Measurements from ENCODE around the gene IDS.
A peak's percentile ranks its signal among the peaks of the same experiment; 100 is the strongest.
"Not testable (repeated sequence)": the region's sequence is repeated elsewhere in the genome, so short reads cannot be mapped to it uniquely, and the experiment has no call there.

The IDS gene

GRCh38 chrX:149504915-149505651 lies at the start of gene IDS:
IDS (minus strand) TSS chrX:149505306; CDS start chrX:149505137, 169 bp downstream.
- no peak for DNase-seq (ENCODE audit: low read depth)

DNA sequence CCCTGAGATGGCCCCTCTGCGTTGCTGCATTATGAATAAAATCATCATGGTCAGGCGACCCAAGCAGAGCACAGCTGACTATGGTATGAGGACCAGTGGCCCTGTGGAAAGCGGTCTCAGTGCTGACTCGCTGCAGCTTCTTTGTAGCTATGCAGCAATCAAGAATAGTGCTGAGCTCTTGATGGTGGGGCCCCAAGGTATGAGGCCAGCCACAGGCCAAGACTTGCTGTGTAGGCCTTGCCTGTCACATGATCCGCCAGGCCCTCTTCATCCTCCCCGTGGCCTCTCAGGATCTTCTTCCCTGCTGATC lies 46.8 kb upstream of the IDS start:
- not testable (repeated sequence) for DNase-seq (ENCODE audit: low read depth)

DNA sequence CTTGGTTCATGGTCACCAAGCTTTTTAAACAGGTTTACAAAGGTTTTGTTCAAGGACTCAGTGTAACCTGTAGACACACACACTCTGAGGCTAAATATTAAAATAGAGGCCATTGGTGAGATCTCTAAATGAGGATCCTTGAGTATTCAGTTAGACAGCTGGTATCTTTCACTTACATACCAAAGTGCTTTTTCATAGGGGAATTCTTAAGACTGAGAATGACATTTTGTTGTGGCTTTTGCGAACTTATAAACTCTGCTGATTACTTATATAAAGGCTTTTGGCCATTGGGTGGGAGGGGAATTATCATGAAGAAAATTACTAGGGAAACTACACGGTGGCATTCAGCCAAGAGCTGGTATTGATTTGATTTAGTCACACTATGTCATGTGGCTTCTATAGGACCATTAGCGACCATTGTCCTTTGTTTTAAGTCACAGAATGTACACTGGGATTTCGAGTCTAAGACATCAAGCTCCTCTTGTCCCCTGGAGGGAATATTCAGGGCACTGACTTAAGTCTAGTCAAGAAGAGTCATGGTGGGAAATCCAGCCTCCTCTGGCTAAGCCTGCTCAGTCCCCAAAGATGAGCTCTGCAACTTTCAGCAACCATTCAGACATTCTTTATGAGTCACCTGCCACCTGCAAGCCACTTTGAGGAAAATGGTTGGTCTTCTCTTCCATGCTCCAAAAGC lies 46.3 kb upstream of the IDS start:
- DNase-seq (ENCODE audit: low read depth) = not testable (repeated sequence)

- DNase-seq (ENCODE audit: low read depth) = not testable (repeated sequence)
Observed at GRCh38 chrX:149550454-149550853, 45.3 kb upstream of the IDS start.

DNA sequence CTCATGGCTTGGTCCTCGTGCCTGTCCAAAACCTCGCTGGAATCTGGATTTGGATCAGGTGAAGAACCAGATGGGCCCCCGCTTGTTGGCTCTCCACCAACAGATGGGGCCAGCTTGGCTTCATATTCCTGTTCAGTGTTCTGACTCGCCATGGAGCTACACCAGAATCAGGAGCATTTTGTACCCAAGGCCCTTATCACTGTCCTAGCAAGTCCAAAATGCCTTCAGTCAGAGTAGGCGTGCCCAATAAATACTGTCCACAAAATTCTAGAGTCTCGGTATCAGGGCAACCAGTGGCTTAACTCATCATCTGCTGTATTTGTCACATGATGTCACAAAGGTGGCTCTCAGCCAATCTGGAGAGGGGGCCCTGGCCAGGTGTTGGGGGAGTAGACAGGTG lies 44.6 kb upstream of the IDS start, which contains the start of gene HSFX3:
HSFX3 (minus strand) TSS at position 224 of the 400 bp plus-strand sequence; CDS start at position 152, 72 bp downstream.
- DNase-seq (ENCODE audit: low read depth) = not testable (repeated sequence)

DNA sequence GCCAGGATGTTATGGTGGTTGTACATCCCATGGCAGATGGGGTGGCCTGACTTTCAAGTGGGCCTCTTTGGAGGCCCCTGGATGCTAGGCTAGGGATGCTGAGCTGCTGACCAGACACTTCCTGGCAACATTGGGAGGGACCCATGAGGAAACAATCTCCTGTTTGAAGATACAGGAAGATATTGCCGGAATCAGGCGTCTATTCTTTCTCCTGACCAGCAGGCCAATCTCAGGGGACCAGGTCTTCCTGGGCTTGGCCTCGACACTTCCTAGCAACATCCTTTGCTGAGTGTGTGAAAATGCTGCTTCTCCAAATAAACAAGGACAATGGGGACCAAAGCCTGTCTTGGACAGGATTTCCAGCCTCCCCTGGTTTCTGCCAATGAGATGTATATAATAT lies 42.7 kb upstream of the IDS start:
- DNase-seq (ENCODE audit: low read depth) = not testable (repeated sequence)

DNA sequence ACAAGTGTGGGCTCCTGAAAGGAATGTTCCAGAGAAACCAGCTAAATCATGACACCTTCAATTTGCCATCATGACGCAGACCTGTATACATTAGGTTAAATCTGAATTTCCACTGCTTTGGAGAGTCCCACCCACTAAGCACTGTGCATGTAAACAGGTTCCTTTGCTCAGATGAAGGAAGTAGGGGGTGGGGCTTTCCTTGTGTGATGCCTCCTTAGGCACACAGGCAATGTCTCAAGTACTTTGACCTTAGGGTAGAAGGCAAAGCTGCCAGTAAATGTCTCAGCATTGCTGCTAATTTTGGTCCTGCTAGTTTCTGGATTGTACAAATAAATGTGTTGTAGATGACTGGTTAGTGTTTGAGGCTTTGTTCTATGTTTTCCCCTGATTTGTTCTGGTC lies 41.9 kb upstream of the IDS start:
- not testable (repeated sequence) for DNase-seq (ENCODE audit: low read depth)

- not testable (repeated sequence) for DNase-seq (ENCODE audit: low read depth)
Observed at GRCh38 chrX:149545545-149546543, 40.7 kb upstream of the IDS start.

- no peak for DNase-seq (ENCODE audit: low read depth)
Observed at GRCh38 chrX:149541521-149542047, 36.5 kb upstream of the IDS start.

DNA sequence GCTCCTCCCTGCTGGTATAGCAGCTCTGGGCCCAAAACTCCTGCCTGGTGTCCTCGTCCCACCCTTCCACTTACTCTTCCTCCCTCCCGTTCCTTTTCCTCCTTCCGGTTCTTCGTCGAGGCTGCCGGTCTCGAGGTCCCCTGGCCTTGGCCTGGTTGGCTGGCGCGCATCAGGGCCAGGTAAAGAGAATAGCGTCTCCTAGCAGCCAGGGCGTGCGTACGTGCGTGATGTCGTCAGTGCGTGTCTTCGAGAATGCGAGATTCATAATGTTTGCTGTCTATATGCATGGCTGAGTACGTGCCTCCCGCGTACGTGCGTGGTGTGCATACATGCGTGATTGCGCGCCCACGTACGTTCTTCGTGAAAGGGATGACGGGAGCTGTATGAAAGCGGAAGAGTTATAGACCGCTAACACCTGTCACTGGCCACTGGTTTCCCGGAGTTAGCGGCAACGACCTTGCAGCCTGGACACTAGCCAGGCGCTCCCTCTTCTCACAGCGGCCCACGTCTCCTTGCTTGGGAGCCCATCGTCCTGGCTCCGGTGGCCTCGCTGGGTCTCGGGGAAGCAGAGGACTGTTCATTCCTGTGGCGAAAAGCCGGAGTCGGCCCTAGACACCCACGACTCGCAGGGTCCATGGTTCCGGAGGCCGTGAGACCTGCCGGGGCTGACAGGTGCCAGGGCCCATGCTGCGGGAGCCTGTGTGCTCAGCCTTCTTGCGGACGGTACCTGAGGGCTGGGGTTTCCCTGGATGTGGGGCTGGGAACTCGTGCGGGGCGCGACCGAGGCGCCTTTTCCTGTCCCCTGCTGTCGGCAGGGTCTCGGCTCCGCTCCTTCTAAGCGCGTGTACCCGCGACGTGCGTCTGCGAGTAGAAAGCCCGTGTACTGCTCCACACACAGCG lies 35.8 kb upstream of the IDS start, which contains the start of gene EOLA1:
EOLA1 (plus strand) TSS at position 392 of the 900 bp plus-strand sequence. CDS start 4,619 bp downstream, outside the sequence.
- peak; percentile 79 for DNase-seq (ENCODE audit: low read depth)

DNA sequence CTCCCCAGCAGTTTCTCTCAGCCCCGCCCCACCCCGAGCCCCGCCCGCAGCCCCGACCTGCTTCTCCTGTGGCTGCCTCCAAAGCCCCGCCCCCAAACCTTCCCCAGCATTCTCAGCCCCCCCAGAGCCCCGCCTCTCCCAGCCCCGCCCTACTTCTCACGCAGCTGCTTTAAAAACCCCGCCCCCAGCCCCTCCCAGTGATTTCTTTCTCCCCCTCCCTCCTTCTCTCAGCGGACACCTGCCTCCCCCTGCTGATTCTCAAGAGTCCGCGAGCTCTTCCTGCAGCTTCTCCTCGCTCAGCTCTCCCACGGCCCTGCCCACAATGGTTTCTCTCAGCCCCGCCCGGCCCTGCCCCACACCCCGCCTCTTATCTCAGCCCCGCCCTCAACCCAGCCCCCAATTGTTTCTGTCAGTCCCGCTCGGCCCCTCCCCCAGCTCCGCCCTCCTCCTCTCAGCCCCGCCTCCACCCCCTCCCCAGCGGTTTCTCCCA lies 35.1 kb upstream of the IDS start:
- no peak for DNase-seq (ENCODE audit: low read depth)

- DNase-seq (ENCODE audit: low read depth) = peak; percentile 61
Observed at GRCh38 chrX:149539283-149540130, 34.4 kb upstream of the IDS start.

- DNase-seq (ENCODE audit: low read depth) = not testable (repeated sequence)
Observed at GRCh38 chrX:149537474-149537873, 32.4 kb upstream of the IDS start.

DNA sequence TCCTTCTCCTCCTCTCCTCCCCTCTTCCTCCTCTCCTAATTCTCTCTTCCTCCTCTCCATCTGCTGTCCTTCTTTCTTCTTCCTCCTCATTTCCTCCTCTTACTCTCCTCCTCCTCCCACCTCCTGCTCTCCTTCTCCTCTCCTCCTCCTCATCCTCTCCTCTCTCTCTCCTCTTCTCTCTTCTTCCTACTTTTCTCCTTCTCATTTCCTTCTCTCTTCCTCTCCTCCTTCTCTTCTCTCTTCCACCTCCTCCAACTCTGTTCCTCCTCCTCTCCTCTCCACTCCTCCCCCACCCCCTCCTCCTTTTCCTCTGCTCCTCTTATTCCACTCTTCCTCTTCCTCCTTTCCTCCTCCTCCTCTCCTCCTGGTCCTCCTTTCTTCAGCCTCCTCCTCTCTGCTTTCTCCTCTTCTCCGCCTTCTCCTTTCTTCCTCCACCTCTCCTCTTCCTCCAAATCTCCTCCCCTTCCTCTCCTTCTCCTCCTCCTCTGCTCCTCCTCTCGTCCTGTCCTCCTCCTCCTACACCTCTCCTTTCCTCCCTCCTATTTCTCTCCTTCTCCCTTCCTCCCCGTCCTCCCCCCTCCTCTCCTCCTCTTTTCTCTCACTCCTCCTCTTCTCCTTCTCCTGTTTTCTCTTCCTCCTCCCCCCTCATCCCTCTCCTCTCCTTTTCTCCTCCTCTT lies 30.0 kb upstream of the IDS start:
- DNase-seq (ENCODE audit: low read depth) = not testable (repeated sequence)

DNA sequence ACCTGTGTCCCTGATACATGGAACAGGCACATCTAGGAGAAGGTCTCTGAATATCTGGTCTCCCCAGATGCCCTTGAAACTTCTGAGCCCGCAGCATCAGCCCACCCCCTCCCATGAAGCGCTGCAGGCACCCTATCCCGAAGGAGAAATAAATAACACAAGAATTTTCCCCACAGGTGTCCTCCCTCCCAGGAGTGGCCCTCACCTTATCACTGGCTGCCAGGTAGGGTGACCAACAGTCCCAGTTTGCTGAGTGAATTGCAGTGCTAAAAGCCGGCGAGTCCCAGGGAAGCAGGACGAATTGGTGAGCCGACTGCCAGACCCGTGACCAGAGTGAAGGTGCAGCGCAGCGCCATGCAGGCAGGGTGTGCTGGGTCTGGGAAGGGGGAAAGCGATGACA lies 28.9 kb upstream of the IDS start:
- DNase-seq (ENCODE audit: low read depth) = not testable (repeated sequence)

DNA sequence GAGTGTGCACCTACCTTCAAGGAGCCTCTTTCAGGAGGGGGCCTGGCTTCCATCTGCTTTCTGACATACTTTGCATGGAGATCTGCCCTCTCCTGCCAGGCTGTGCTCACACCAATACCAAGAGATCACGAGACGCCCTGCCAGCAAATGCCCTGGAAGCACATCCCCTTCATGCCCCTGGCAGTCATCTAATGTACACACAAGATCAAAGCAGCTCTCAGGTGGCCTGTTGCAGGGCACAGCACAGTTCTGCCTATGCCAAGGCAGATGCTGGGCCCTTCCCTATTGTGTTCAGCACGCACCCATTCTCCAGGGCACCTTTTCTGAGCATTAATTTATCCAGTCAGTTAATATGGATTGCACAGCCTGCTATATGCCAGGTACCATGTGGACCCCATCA lies 27.8 kb upstream of the IDS start:
- not testable (repeated sequence) for DNase-seq (ENCODE audit: low read depth)

- DNase-seq (ENCODE audit: low read depth) = no peak
Observed at GRCh38 chrX:149531599-149531998, 26.5 kb upstream of the IDS start.

DNA sequence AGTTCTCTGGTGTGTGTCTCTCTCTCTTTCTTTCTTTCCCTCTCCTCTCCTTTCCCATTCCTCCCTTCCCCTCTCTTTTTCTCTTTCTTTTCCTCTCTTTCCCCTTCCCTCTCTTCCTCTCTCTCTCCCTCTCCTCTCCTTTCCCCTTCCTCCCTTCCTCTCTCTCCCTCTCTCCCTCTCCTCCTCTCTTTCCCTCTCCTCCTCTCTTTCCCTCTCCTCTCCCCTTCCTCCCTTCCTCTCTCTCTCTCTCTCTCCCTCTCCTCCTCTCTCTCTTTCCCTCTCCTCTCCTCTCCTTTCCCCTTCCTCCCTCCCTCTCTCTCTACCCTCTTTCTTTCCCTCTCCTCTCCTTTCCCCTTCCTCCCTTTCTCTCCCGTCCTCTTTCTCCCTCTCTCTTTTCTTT lies 23.3 kb upstream of the IDS start:
- DNase-seq (ENCODE audit: low read depth) = no peak

DNA sequence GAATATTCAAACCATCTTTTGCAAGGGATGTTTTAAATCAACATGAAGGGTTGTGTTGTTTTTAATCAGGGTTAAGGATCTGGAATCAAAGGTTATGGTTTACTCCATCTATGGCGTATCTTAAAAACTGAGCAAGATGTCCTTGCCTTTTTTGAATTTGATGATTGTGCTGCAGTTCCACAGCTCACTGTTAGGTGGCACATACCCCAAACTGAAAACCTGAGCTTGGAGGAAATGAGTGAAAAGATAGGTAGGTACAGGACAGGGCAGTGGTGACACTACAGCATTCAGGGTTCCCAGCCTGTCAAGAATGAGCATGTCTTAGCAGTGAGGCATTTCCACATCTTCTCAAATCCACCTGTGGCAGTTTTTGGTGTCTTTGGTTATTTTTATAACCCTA lies 22.6 kb upstream of the IDS start:
- DNase-seq (ENCODE audit: low read depth) = no peak
